HEK293 (cell line): ENCODE measurements around the gene CYBRD1.
A peak's percentile ranks its signal among the peaks of the same experiment; 100 is the strongest.

Source experiments
- CTCF ChIA-PET: fragments of 350-600 bp; formaldehyde crosslinking; extraction: SDS; loops from one replicate; lab custom pipeline; 2021; ENCODE audit warnings: antibody characterized with exemption; lab: Yijun Ruan, JAX
- POLR2A ChIA-PET: fragments of 300-600 bp; formaldehyde crosslinking; extraction: SDS; loops from one replicate; lab custom pipeline; 2020; ENCODE audit warnings: antibody characterized with exemption, inconsistent platforms; lab: Yijun Ruan, JAX
- H3K27ac ChIP-seq: fragments of 200-500 bp; sonication (Bioruptor generic); 2 replicates; pipeline ENCODE4 v1.5.1; 2014; ENCODE audit warnings: low read depth, low read length, control low read depth, inconsistent platforms; ENCODE audit errors: extremely low read depth
- H3K36me3 ChIP-seq, 2 experiments: fragments of 200-500 bp in 1 of 2; sonication (Bioruptor generic) in 1 of 2; 1 replicate in 1 of 2; 2 replicates in 1 of 2; pipeline ENCODE4 v1.5.1; 2014 to 2017; ENCODE audit warnings: inconsistent platforms in 2 of 2, low read length in 2 of 2; ENCODE audit not compliant: control insufficient read depth in 2 of 2, insufficient read depth in 1 of 2
- H3K4me1 ChIP-seq: fragments of 200-500 bp; sonication (Bioruptor generic); 2 replicates; pipeline ENCODE4 v1.5.1; 2014; ENCODE audit warnings: mild to moderate bottlenecking, low read length, inconsistent platforms; ENCODE audit not compliant: control insufficient read depth, insufficient read depth
- H3K4me3 ChIP-seq: 2 replicates; pipeline ENCODE4 v1.5.1; 2011; ENCODE audit warnings: low read depth, mild to moderate bottlenecking, control low read depth, low read length, moderate library complexity
- H3K9me3 ChIP-seq: fragments of 200-500 bp; sonication (Bioruptor generic); 2 replicates; pipeline ENCODE4 v1.5.1; 2014; ENCODE audit warnings: low read depth, low read length, inconsistent platforms; ENCODE audit not compliant: control insufficient read depth, insufficient read depth
- GLIS1 ChIP-seq: fragments of 450-650 bp; formaldehyde crosslinking; IDR thresholded peaks from 2 replicates; pipeline ENCODE4 v1.5.1; 2016; ENCODE audit warnings: missing biosample characterization, missing genetic modification characterization
- IKZF3 ChIP-seq: fragments of 450-650 bp; IDR thresholded peaks from 2 replicates; pipeline ENCODE4 v1.5.0; 2018; ENCODE audit warnings: missing biosample characterization, mild to moderate bottlenecking, missing genetic modification characterization, moderate library complexity
- KLF9 ChIP-seq: fragments of 450-650 bp; formaldehyde crosslinking; IDR thresholded peaks from 2 replicates; pipeline ENCODE4 v1.5.1; 2016; ENCODE audit warnings: missing biosample characterization, missing genetic modification characterization, low read depth
- ZEB2 ChIP-seq: fragments of 450-650 bp; formaldehyde crosslinking; IDR thresholded peaks from 2 replicates; pipeline ENCODE4 v1.5.1; 2016; ENCODE audit warnings: missing biosample characterization, missing genetic modification characterization
- ZFHX2 ChIP-seq: fragments of 450-650 bp; formaldehyde crosslinking; conservative IDR thresholded peaks from 2 replicates; pipeline ENCODE4 v1.5.1; 2016; ENCODE audit warnings: missing biosample characterization, missing genetic modification characterization
- ZNF121 ChIP-seq: fragments of 450-650 bp; formaldehyde crosslinking; IDR thresholded peaks from 2 replicates; pipeline ENCODE4 v1.5.1; 2016; ENCODE audit warnings: missing biosample characterization, missing genetic modification characterization
- ZNF211 ChIP-seq: fragments of 450-650 bp; formaldehyde crosslinking; IDR thresholded peaks from 2 replicates; pipeline ENCODE4 v1.5.1; 2016; ENCODE audit warnings: low read depth, missing biosample characterization, missing genetic modification characterization
- ZNF23 ChIP-seq: fragments of 450-650 bp; formaldehyde crosslinking; IDR thresholded peaks from 2 replicates; pipeline ENCODE4 v1.5.1; 2016; ENCODE audit warnings: missing biosample characterization, missing genetic modification characterization, borderline replicate concordance
- ZNF274 ChIP-seq, 2 experiments: fragments of 200-500 bp in 1 of 2; fragments of 450-650 bp in 1 of 2; sonication (Bioruptor generic) in 1 of 2; formaldehyde crosslinking in 1 of 2; IDR thresholded peaks; 2 replicates each; pipeline versions ENCODE4 v1.5.1 to v1.6.1; 2014 to 2016; ENCODE audit warnings: borderline replicate concordance in 1 of 2, inconsistent platforms in 1 of 2, low read length in 1 of 2, missing biosample characterization in 1 of 2, missing genetic modification characterization in 1 of 2
- ZNF335 ChIP-seq: fragments of 450-650 bp; formaldehyde crosslinking; conservative IDR thresholded peaks from 2 replicates; pipeline ENCODE4 v1.5.1; 2016; ENCODE audit warnings: missing biosample characterization, missing genetic modification characterization
- ZNF341 ChIP-seq: fragments of 450-650 bp; formaldehyde crosslinking; IDR thresholded peaks from 2 replicates; pipeline ENCODE4; 2016; ENCODE audit warnings: low read depth, missing biosample characterization, missing genetic modification characterization
- ZNF366 ChIP-seq: fragments of 450-650 bp; formaldehyde crosslinking; conservative IDR thresholded peaks from 2 replicates; pipeline ENCODE4 v1.5.1; 2016; ENCODE audit warnings: missing biosample characterization, missing genetic modification characterization
- ZNF404 ChIP-seq: fragments of 450-650 bp; formaldehyde crosslinking; IDR thresholded peaks from 2 replicates; pipeline ENCODE4 v1.5.1; 2017; ENCODE audit warnings: missing biosample characterization, missing genetic modification characterization
- ZNF423 ChIP-seq: fragments of 450-650 bp; formaldehyde crosslinking; IDR thresholded peaks from 2 replicates; pipeline ENCODE4 v1.5.1; 2016; ENCODE audit warnings: missing biosample characterization, missing genetic modification characterization
- ZNF426 ChIP-seq: fragments of 450-650 bp; formaldehyde crosslinking; IDR thresholded peaks from 2 replicates; pipeline ENCODE4 v1.5.1; 2017; ENCODE audit warnings: missing biosample characterization, missing genetic modification characterization, mild to moderate bottlenecking, inconsistent platforms, moderate library complexity
- ZNF610 ChIP-seq: fragments of 450-650 bp; formaldehyde crosslinking; IDR thresholded peaks from 2 replicates; pipeline ENCODE4 v1.5.1; 2016; ENCODE audit warnings: missing biosample characterization, missing genetic modification characterization, borderline replicate concordance
- TF ChIP-seq, protein P1 (sequence below): fragments of 450-650 bp; formaldehyde crosslinking; IDR thresholded peaks from 2 replicates; pipeline ENCODE4 v1.5.1; 2016; ENCODE audit warnings: missing biosample characterization, missing genetic modification characterization
- TF ChIP-seq, protein P2 (sequence below): fragments of 450-650 bp; formaldehyde crosslinking; IDR thresholded peaks from 2 replicates; pipeline ENCODE4 v1.5.1; 2017; ENCODE audit warnings: missing biosample characterization, mild to moderate bottlenecking, missing genetic modification characterization, moderate library complexity
- TF ChIP-seq, protein P3 (sequence below): fragments of 450-650 bp; formaldehyde crosslinking; IDR thresholded peaks from 2 replicates; pipeline ENCODE4 v1.5.1; 2017; ENCODE audit warnings: missing biosample characterization, missing genetic modification characterization
- TF ChIP-seq, protein P4 (sequence below): fragments of 450-650 bp; formaldehyde crosslinking; IDR thresholded peaks from 2 replicates; pipeline ENCODE4 v1.5.1; 2016; ENCODE audit warnings: missing biosample characterization, missing genetic modification characterization
- TF ChIP-seq, protein P5 (sequence below): fragments of 450-650 bp; formaldehyde crosslinking; optimal IDR thresholded peaks from 2 replicates; pipeline ENCODE3; 2016; ENCODE audit warnings: missing biosample characterization, mild to moderate bottlenecking, missing genetic modification characterization

CYBRD1 gene

DNA sequence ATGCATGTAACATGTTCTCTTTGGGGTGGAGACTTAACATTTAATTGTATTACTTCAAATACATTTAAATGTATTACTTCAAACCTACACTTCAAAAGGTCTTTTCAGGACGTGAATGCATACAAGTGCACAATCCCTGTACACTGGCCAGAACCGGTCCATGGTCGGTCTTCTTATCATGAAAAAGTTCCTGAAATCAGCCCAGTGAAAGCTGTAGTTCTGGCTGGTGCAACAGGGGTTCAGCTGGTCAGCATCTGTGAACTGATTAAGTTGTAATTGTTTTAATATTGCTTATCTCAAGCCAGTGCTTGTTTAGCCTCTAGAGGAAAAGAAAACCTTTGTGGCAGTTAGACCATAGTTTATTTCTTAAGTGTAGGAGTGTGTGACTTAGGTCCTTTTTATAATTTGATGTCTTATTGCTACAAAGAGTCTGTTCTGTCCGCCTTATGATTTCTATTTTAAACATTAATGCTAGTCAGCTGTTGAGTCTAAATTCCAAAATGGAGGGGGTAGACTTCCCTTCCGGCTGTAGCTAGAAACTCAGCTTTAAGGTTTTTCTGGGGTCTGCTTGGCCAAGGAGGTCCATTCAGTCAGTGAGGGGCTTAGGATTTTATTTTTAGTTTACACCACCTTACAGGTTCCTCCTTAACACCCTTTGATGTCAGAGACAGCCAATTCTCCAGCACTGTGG, 768 bp upstream of the CYBRD1 start:
- TF ChIP-seq ZNF366 (tag by site-specific recombination) (no peak), ZEB2 (tag by site-specific recombination) (no peak), ZNF426 (no peak), ZNF341 (tag by site-specific recombination) (no peak), ZFHX2 (no peak), KLF9 (tag by site-specific recombination) (no peak), ZNF121 (tag by site-specific recombination) (no peak), ZNF423 (no peak), ZNF211 (tag by site-specific recombination) (no peak)
- TF ChIP-seq, protein P1, sequence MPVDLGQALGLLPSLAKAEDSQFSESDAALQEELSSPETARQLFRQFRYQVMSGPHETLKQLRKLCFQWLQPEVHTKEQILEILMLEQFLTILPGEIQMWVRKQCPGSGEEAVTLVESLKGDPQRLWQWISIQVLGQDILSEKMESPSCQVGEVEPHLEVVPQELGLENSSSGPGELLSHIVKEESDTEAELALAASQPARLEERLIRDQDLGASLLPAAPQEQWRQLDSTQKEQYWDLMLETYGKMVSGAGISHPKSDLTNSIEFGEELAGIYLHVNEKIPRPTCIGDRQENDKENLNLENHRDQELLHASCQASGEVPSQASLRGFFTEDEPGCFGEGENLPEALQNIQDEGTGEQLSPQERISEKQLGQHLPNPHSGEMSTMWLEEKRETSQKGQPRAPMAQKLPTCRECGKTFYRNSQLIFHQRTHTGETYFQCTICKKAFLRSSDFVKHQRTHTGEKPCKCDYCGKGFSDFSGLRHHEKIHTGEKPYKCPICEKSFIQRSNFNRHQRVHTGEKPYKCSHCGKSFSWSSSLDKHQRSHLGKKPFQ (tag by site-specific recombination), result no peak
- TF ChIP-seq, protein P2, sequence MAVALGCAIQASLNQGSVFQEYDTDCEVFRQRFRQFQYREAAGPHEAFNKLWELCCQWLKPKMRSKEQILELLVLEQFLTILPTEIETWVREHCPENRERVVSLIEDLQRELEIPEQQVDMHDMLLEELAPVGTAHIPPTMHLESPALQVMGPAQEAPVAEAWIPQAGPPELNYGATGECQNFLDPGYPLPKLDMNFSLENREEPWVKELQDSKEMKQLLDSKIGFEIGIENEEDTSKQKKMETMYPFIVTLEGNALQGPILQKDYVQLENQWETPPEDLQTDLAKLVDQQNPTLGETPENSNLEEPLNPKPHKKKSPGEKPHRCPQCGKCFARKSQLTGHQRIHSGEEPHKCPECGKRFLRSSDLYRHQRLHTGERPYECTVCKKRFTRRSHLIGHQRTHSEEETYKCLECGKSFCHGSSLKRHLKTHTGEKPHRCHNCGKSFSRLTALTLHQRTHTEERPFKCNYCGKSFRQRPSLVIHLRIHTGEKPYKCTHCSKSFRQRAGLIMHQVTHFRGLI, result no peak
- TF ChIP-seq, protein P3, sequence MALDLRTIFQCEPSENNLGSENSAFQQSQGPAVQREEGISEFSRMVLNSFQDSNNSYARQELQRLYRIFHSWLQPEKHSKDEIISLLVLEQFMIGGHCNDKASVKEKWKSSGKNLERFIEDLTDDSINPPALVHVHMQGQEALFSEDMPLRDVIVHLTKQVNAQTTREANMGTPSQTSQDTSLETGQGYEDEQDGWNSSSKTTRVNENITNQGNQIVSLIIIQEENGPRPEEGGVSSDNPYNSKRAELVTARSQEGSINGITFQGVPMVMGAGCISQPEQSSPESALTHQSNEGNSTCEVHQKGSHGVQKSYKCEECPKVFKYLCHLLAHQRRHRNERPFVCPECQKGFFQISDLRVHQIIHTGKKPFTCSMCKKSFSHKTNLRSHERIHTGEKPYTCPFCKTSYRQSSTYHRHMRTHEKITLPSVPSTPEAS (tag by site-specific recombination), result no peak
- POLR2A ChIA-PET, result interaction anchor here (0.6 to 1.3 kb wide), 2 partner anchors 15 to 659 kb away, joined by 3 to 4 read pairs; no protein-coding TSS in a partner anchor
- no peaks in the 10 kb centered on the region for H3K4me1 ChIP-seq
- no peak overlapping the region for H3K4me3 ChIP-seq
- CTCF ChIA-PET, result interaction anchor here (0.6 to 1.5 kb wide), 4 partner anchors 10 to 88 kb away, joined by 3 to 6 read pairs (median 3); partner anchors contain the start of genes DCAF17 and METTL8
- no peak overlapping the region; the same call in 1 of the 2 replicates for H3K27ac ChIP-seq
- H3K36me3 ChIP-seq, result no peaks in the 10 kb centered on the region
- no peaks in the 10 kb centered on the region for H3K9me3 ChIP-seq

DNA sequence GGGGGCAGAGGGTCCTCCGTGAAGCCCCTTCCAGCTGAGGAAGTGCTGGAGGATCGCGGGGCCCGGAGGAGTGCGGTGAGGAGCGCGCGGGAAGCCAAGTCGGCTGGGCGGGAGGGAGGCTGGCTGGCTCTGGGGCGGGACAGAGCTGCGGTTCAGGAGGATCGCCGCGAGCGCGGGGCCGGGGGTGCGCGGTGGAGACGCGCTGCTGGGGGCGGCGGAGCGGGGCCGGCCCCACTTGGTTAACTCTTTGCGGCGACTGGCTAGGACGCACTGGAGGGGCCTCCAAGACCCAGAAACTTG, 464 bp downstream of the CYBRD1 start:
- Histone ChIP-seq H3K27ac (peak overlapping the region; percentile 78), H3K4me1 (no peaks in the 10 kb centered on the region), H3K4me3 (peak overlapping the region; percentile 51), H3K36me3 (no peaks in the 10 kb centered on the region), H3K9me3 (no peaks in the 10 kb centered on the region)
- TF ChIP-seq ZNF610 (tag by site-specific recombination), result no peak
- peak; percentile 68 for TF ChIP-seq GLIS1 (tag by site-specific recombination)
- TF ChIP-seq, protein P4, sequence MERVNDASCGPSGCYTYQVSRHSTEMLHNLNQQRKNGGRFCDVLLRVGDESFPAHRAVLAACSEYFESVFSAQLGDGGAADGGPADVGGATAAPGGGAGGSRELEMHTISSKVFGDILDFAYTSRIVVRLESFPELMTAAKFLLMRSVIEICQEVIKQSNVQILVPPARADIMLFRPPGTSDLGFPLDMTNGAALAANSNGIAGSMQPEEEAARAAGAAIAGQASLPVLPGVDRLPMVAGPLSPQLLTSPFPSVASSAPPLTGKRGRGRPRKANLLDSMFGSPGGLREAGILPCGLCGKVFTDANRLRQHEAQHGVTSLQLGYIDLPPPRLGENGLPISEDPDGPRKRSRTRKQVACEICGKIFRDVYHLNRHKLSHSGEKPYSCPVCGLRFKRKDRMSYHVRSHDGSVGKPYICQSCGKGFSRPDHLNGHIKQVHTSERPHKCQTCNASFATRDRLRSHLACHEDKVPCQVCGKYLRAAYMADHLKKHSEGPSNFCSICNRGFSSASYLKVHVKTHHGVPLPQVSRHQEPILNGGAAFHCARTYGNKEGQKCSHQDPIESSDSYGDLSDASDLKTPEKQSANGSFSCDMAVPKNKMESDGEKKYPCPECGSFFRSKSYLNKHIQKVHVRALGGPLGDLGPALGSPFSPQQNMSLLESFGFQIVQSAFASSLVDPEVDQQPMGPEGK (tag by site-specific recombination), result 0 out of 2 replicates have a peak, but pooled peaks have one; percentile 1
- TF ChIP-seq, protein P5, sequence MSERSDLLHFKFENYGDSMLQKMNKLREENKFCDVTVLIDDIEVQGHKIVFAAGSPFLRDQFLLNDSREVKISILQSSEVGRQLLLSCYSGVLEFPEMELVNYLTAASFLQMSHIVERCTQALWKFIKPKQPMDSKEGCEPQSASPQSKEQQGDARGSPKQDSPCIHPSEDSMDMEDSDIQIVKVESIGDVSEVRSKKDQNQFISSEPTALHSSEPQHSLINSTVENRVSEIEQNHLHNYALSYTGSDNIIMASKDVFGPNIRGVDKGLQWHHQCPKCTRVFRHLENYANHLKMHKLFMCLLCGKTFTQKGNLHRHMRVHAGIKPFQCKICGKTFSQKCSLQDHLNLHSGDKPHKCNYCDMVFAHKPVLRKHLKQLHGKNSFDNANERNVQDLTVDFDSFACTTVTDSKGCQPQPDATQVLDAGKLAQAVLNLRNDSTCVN (tag by site-specific recombination), result peak; percentile 96
- no peak for TF ChIP-seq ZNF274 (IDR thresholded peaks at IDR 0.05; ENCODE audit: low read length)
- TF ChIP-seq ZNF274 (tag by site-specific recombination; IDR thresholded peaks at IDR 0.05; ENCODE audit: borderline replicate concordance), result no peak
- TF ChIP-seq IKZF3, result no peak
- 0 out of 2 replicates have a peak, but pooled peaks have one; percentile 16 for TF ChIP-seq ZNF335 (tag by site-specific recombination)
- no peak for TF ChIP-seq ZNF404 (tag by site-specific recombination)
- TF ChIP-seq ZNF23 (tag by site-specific recombination), result no peak
- CTCF ChIA-PET, result interaction anchor here (0.5 to 1.5 kb wide), 2 partner anchors 8 to 180 kb away, joined by 3 read pairs; no protein-coding TSS in a partner anchor
- POLR2A ChIA-PET, result interaction anchor here (1.0 kb wide), 1 partner anchor 29 kb away, joined by 4 read pairs; no protein-coding TSS in a partner anchor
